SW480 (cell line): ENCODE results near the gene CDC20B.
A peak's percentile ranks its signal among the peaks of the same experiment; 100 is the strongest.
"Not testable (repeated sequence)": the region's sequence is repeated elsewhere in the genome, so short reads cannot be mapped to it uniquely, and the experiment has no call there.

ENCODE experiments used
- DNase-seq: peaks from one replicate; pipeline ENCODE4 v3.0.0-alpha.2; 2016; ENCODE audit warnings: low spot score

CDC20B gene

GRCh38 chr5:55160493-55161209 is 12.3 kb downstream of the CDC20B start:
- DNase-seq = peak; percentile 31

GRCh38 chr5:55159763-55160492 is 13.0 kb downstream of the CDC20B start, which contains the start of gene GPX8:
Gene GPX8 (plus strand): TSS chr5:55160171. CDS start chr5:55160193, 22 bp downstream.
- peak; percentile 77 for DNase-seq

- DNase-seq = no peak
These were observed 18.1 kb downstream of the CDC20B start for GRCh38 chr5:55154873-55155272.

- no peak for DNase-seq
These were observed 20.8 kb downstream of the CDC20B start for GRCh38 chr5:55151923-55152842.

GRCh38 chr5:55149308-55149795 is 23.6 kb downstream of the CDC20B start:
- no peak for DNase-seq

GRCh38 chr5:55146543-55147151 is 26.3 kb downstream of the CDC20B start:
- DNase-seq = peak; percentile 77

GRCh38 chr5:55146080-55146479 is 26.9 kb downstream of the CDC20B start:
- no peak for DNase-seq

- no peak for DNase-seq
These were observed 29.4 kb downstream of the CDC20B start for GRCh38 chr5:55143624-55144023.

GRCh38 chr5:55141945-55142690 is 30.9 kb downstream of the CDC20B start:
- DNase-seq = no peak

GRCh38 chr5:55140908-55141665 is 31.9 kb downstream of the CDC20B start:
- no peak for DNase-seq

- DNase-seq = no peak
These were observed 36.5 kb downstream of the CDC20B start for GRCh38 chr5:55136521-55136920.

- DNase-seq = peak; percentile 4
These were observed 38.8 kb downstream of the CDC20B start for GRCh38 chr5:55134053-55134722.

- no peak for DNase-seq
These were observed 49.6 kb downstream of the CDC20B start for GRCh38 chr5:55123365-55123764.

GRCh38 chr5:55114061-55114460 is 58.9 kb downstream of the CDC20B start:
- DNase-seq = no peak

GRCh38 chr5:55113327-55113726 is 59.6 kb downstream of the CDC20B start:
- DNase-seq = no peak

GRCh38 chr5:55110217-55110616 is 62.8 kb downstream of the CDC20B start:
- DNase-seq = no peak

GRCh38 chr5:55108661-55109060 is 64.3 kb downstream of the CDC20B start:
- no peak for DNase-seq

GRCh38 chr5:55105976-55106375 is 67.0 kb downstream of the CDC20B start:
- DNase-seq = not testable (repeated sequence)

- DNase-seq = no peak
These were observed 67.9 kb downstream of the CDC20B start for GRCh38 chr5:55104946-55105701.
